Dedifferentiated amniotic fluid mesenchymal stem cell (primary cell): Measurements from ENCODE around the gene NOD1.
"Not testable (repeated sequence)": the region's sequence is repeated elsewhere in the genome, so short reads cannot be mapped to it uniquely, and the experiment has no call there.

Experiments
- DNase-seq: peaks from one replicate; pipeline ENCODE4 v3.0.0-alpha.2; 2016; ENCODE audit errors: extremely low spot score

The NOD1 gene

GRCh38 chr7:30504301-30505173 is 26.0 kb upstream of the NOD1 start, which contains the start of gene GGCT:
GGCT (minus strand) TSS chr7:30504829; CDS start chr7:30504709, 120 bp downstream.
- peak; percentile 99 for DNase-seq

GRCh38 chr7:30503274-30504212 is 25.0 kb upstream of the NOD1 start:
- no peak for DNase-seq

- no peak for DNase-seq
These were observed 24.1 kb upstream of the NOD1 start for GRCh38 chr7:30502470-30503251.

GRCh38 chr7:30501264-30501663 is 22.7 kb upstream of the NOD1 start:
- DNase-seq = no peak

GRCh38 chr7:30493228-30493627 is 14.6 kb upstream of the NOD1 start:
- no peak for DNase-seq

- no peak for DNase-seq
These were observed 12.8 kb upstream of the NOD1 start for GRCh38 chr7:30491417-30491816.

GRCh38 chr7:30487371-30487770 is 8.8 kb upstream of the NOD1 start:
- no peak for DNase-seq

GRCh38 chr7:30485667-30486066 is 7.1 kb upstream of the NOD1 start:
- no peak for DNase-seq

GRCh38 chr7:30481416-30481815 is 2.8 kb upstream of the NOD1 start:
- DNase-seq = not testable (repeated sequence)

GRCh38 chr7:30479202-30480120 is 877 bp upstream of the NOD1 start:
- peak; percentile 50 for DNase-seq

- no peak for DNase-seq
These were observed 2.0 kb downstream of the NOD1 start for GRCh38 chr7:30476459-30477145.

- no peak for DNase-seq
These were observed 3.0 kb downstream of the NOD1 start for GRCh38 chr7:30475580-30475979.

- no peak for DNase-seq
These were observed 3.7 kb downstream of the NOD1 start for GRCh38 chr7:30474893-30475292.

- DNase-seq = no peak
These were observed 4.1 kb downstream of the NOD1 start for GRCh38 chr7:30474485-30474884.

- no peak for DNase-seq
These were observed 4.7 kb downstream of the NOD1 start for GRCh38 chr7:30473903-30474302.

GRCh38 chr7:30472784-30473775 is 5.5 kb downstream of the NOD1 start:
- DNase-seq = peak; percentile 34

- no peak for DNase-seq
These were observed 6.4 kb downstream of the NOD1 start for GRCh38 chr7:30472081-30472783.

- DNase-seq = no peak
These were observed 7.4 kb downstream of the NOD1 start for GRCh38 chr7:30471205-30471604.
